Left ventricle myocardium inferior (tissue), 1 donor: ENCODE measurements around the gene ATP2A3. TPM values are rescaled to one million over a fixed set of nuclear protein-coding genes. Genes with fewer than 3 reads are reported as not detected.
A peak's percentile ranks its signal among the peaks of the same experiment; 100 is the strongest.

ENCODE experiments used
- DNase-seq: peaks from one replicate; pipeline ENCODE4 v3.0.0-alpha.2; 2020
- H3K27ac ChIP-seq: fragments of 200-600 bp; replicated peaks from 2 replicates; pipeline ENCODE4 v1.8.0; 2021
- H3K27me3 ChIP-seq: fragments of 200-600 bp; 2 replicates; pipeline ENCODE4 v1.8.0; 2021; ENCODE audit warnings: low read depth
- H3K36me3 ChIP-seq: fragments of 200-600 bp; 2 replicates; pipeline ENCODE4 v1.8.0; 2021
- H3K4me1 ChIP-seq: fragments of 200-600 bp; 2 replicates; pipeline ENCODE4 v1.8.0; 2021
- H3K4me3 ChIP-seq: fragments of 200-600 bp; 2 replicates; pipeline ENCODE4 v1.8.0; 2021; ENCODE audit warnings: mild to moderate bottlenecking, moderate library complexity
- H3K9me3 ChIP-seq: fragments of 200-600 bp; replicated peaks from 2 replicates; pipeline ENCODE4 v1.8.0; 2021
- CTCF ChIP-seq: fragments of 200-600 bp; IDR thresholded peaks from 2 replicates; pipeline ENCODE4 v1.8.0; 2021; ENCODE audit warnings: antibody characterized with exemption, mild to moderate bottlenecking, borderline replicate concordance
- intact Hi-C: fragments of 100-400 bp; cut with micrococcal nuclease; formaldehyde crosslinking; loops from one replicate; pipeline ENCODE4 v1.11.0; 2022
- total RNA-seq: library from RNA; stranded (reverse); fragmentation: NEBNext Ultra II Directional; extraction: Animal tissue kit (Norgen Biotek cat#: 25700); gene quantifications from one replicate; pipeline ENCODE4 v1.2.1, GENCODE V29; 2021
- donor health status: DM: no; HTN: yes; CAD: no; lungs with severe emphysema.

ATP2A3 gene
- total RNA-seq, 1 donor from 2014 or later: 8.6 TPM

GRCh38 chr17:3896108-3896967 is 67.9 kb downstream of the ATP2A3 start:
- peak overlapping the region; percentile 90 for H3K27ac ChIP-seq
- no peak for TF ChIP-seq CTCF

DNA sequence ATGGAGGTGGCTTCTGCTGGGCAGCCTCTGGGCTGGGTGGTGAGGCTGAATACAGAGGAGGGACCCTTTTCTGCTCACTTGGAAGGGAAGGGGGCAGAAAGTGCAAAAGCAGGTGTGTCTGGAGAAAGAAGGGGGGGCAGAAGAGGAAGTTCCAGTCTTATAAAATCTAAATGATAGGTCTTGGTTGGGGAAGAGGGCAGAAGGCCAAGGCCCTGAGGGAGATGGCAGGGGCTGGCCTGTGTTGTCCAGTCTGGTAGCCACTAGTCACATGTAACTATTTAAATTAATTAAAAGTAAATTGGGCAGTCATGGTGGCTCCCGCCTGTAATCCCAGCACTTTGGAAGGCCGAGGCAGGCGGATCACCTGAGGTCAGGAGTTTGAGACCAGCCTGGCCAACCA is 68.9 kb downstream of the ATP2A3 start:
- Histone ChIP-seq H3K27me3 (no peaks in the 10 kb centered on the region), H3K4me3 (no peak overlapping the region), H3K9me3 (no peaks in the 10 kb centered on the region), H3K36me3 (no peaks in the 10 kb centered on the region), H3K27ac (peak overlapping the region; percentile 90), H3K4me1 (peaks cover 58% of the 10 kb centered on the region)
- intact Hi-C loops: no loop called here
- no peak for DNase-seq
- TF ChIP-seq CTCF: no peak

More at GRCh38 chr17:3896108-3896967, 67.9 kb downstream of the ATP2A3 start:
- intact Hi-C loops: no loop called here
- peaks cover 48% of the 10 kb centered on the region for H3K4me1 ChIP-seq
- no peak overlapping the region for H3K4me3 ChIP-seq
- H3K27me3 ChIP-seq: no peaks in the 10 kb centered on the region
- H3K9me3 ChIP-seq: no peaks in the 10 kb centered on the region
- no peak for DNase-seq
- H3K36me3 ChIP-seq: no peaks in the 10 kb centered on the region

DNA sequence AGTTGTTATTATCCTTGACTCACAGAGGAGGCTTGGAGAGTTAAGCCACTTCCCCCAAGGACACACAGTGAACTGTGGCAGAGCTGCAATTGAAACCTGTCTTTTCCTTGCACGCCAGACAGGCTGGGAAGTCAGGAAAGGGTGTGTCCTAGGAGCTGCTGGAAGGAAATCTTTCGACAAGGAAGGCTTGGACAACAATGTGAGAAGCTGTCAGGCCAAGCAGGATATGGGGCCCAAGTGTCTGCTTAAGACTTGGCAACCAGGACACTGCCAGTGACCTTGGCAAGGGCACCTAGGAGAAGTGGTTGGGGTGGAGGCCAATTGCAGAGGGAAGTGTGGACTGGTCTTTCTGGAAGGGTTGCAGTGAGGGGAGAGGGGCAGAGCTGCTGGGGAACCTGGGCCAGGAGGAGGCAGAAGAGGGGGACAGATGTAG is 69.3 kb downstream of the ATP2A3 start:
- intact Hi-C loops: no loop called here
- Histone ChIP-seq H3K36me3 (no peaks in the 10 kb centered on the region), H3K27me3 (no peaks in the 10 kb centered on the region), H3K4me1 (peaks cover 62% of the 10 kb centered on the region), H3K9me3 (no peaks in the 10 kb centered on the region), H3K27ac (peak overlapping the region; percentile 90), H3K4me3 (no peak overlapping the region)
- no peak for DNase-seq
- no peak for TF ChIP-seq CTCF

DNA sequence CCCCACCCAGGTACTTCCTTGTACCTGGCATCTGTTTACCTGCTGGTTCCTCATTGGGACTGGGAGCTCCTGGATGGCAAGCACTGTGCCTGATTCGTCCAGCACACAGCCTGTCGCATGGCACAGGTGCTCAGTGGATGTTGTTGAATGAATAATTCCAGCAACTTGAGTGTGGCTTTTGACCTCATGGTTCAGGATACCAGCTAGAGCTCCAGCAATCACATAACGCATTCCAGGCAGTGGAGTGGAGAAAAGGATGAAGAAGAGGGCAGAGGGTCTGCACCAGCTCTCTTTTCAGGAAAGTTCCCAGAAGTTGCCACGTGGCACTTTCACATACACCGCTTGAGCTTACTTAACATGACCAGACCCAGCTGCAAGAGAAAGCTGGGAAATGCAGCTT is 70.0 kb downstream of the ATP2A3 start:
- intact Hi-C loops: no loop called here

GRCh38 chr17:3893720-3894116 is 70.5 kb downstream of the ATP2A3 start:
- intact Hi-C loops: no loop called here
- DNase-seq: no peak
- TF ChIP-seq CTCF: no peak
- H3K4me1 ChIP-seq: peaks cover 74% of the 10 kb centered on the region
- H3K36me3 ChIP-seq: no peaks in the 10 kb centered on the region
- peak overlapping the region; percentile 90 for H3K27ac ChIP-seq
- H3K27me3 ChIP-seq: no peaks in the 10 kb centered on the region
- peak overlapping the region; percentile 88 for H3K4me3 ChIP-seq
- no peaks in the 10 kb centered on the region for H3K9me3 ChIP-seq

More for the DNA sequence above, 70.0 kb downstream of the ATP2A3 start:
- no peak for TF ChIP-seq CTCF
- Histone ChIP-seq H3K36me3 (no peaks in the 10 kb centered on the region), H3K4me1 (peaks cover 69% of the 10 kb centered on the region), H3K4me3 (peak overlapping the region; percentile 9), H3K27me3 (no peaks in the 10 kb centered on the region), H3K9me3 (no peaks in the 10 kb centered on the region), H3K27ac (peak overlapping the region; percentile 90)
- no peak for DNase-seq
